Adrenal gland (tissue), 12 donors: ENCODE results near the gene ZMAT5. TPM values are rescaled to one million over a fixed set of nuclear protein-coding genes. Genes with fewer than 3 reads are reported as not detected.

Experiments
- DNase-seq, 7 donors: peaks; one replicate each; pipeline ENCODE4 v3.0.0-alpha.2; 2019 to 2020
- H3K27ac ChIP-seq, 5 donors: fragments of 200-600 bp; sonication (generic) in 4 of 5; 1 replicate in 3 of 5; 2 replicates in 2 of 5; pipeline versions ENCODE4 v1.5.1 to v1.8.0; 2016 to 2020; ENCODE audit warnings: mild to moderate bottlenecking in 1 of 5
- H3K27me3 ChIP-seq: fragments of 200-600 bp; 2 replicates; pipeline ENCODE4 v1.8.0; 2021
- H3K36me3 ChIP-seq, 2 donors: fragments of 200-600 bp; replicated peaks in 1 of 2; 1 replicate in 1 of 2; 2 replicates in 1 of 2; pipeline versions ENCODE4 v1.5.1 to v1.8.0; 2018 to 2022
- H3K4me1 ChIP-seq, 2 donors: fragments of 200-600 bp; replicated peaks in 1 of 2; 1 replicate in 1 of 2; 2 replicates in 1 of 2; pipeline versions ENCODE4 v1.5.1 to v1.8.0; 2018 to 2021
- H3K4me3 ChIP-seq, 4 donors: fragments of 200-600 bp; sonication (generic) in 3 of 4; one replicate each; pipeline ENCODE4 v1.5.1; 2016 to 2018
- H3K9me3 ChIP-seq, 3 donors: fragments of 200-600 bp; sonication (generic) in 1 of 3; replicated peaks in 1 of 3; 1 replicate in 2 of 3; 2 replicates in 1 of 3; pipeline versions ENCODE4 v1.5.1 to v1.8.0; 2016 to 2021
- CTCF ChIP-seq, 6 experiments: fragments of 450-650 bp in 4 of 6; fragments of 200-600 bp in 2 of 6; sonication (generic) in 1 of 6; IDR thresholded peaks; 1 replicate in 5 of 6; 2 replicates in 1 of 6; pipeline versions ENCODE4 v1.5.1 to v1.8.0; 2016 to 2021; ENCODE audit warnings: antibody characterized with exemption in 6 of 6, mild to moderate bottlenecking in 2 of 6, moderate library complexity in 1 of 6
- POLR2A ChIP-seq, 2 donors: fragments of 450-650 bp; IDR thresholded peaks; one replicate each; pipeline ENCODE4 v1.6.1; 2017; ENCODE audit warnings: antibody characterized with exemption in 2 of 2, mild to moderate bottlenecking in 2 of 2, moderate library complexity in 1 of 2
- WGBS, 4 donors: extraction: QIAGEN DNeasy Blood & Tissue Kit in 2 of 4; methylation state at CpG; one replicate each; pipeline versions ENCODE4 v1.1.5 to v1.1.7; 2013 to 2017; 5-methylcytosine and 5-hydroxymethylcytosine counted together
- intact Hi-C, 2 donors: fragments of 100-400 bp; cut with DNase I; formaldehyde crosslinking; loops; one replicate each; pipeline versions ENCODE4 v1.14.1 to v1.15.0; 2022 to 2023
- polyA plus RNA-seq, 3 donors: library from polyadenylated mRNA; stranded (reverse); fragments of 200-250 nt in 2 of 3; fragments of 350-450 nt in 1 of 3; fragmentation: Illumina TruSeq in 1 of 3; extraction: RNeasy Lipid Tissue Mini Kit (QIAGEN cat#74804) in 1 of 3; gene quantifications; one replicate each; pipeline ENCODE4 v1.2.3, GENCODE V29; 2013 to 2014
- total RNA-seq, 9 donors: library from RNA; depleted of rRNA in 4 of 9; stranded (reverse); fragments of >200 nt in 4 of 9; fragments of 120-200 nt in 1 of 9; fragmentation: NEBNext Ultra II Directional in 1 of 9; extraction: Animal tissue kit (Norgen Biotek cat#: 25700) in 1 of 9; gene quantifications; one replicate each; pipeline versions ENCODE4 v1.1.0 to v1.2.4, GENCODE V29; 2013 to 2023
- donor health status: healthy with polysubstance abuse.
- donor health status: Bipolar disorder and iron deficiency.
- donor health status: DM: yes; HTN: yes; CAD: no.
- donor health status: DM: no; HTN: no; CAD: no.
- donor health status: DM: no; HTN: no; CAD: no.
- donor health status: DM: yes; HTN: yes; CAD: no.

ZMAT5 gene
- total and polyA plus RNA-seq, 12 donors = 13.1 to 97.8 (median 34.8) TPM

GRCh38 chr22:29741926-29742325 lies 24.9 kb downstream of the ZMAT5 start:
- H3K4me1 ChIP-seq = no peaks in the 10 kb centered on the region
- DNase-seq = no peak
- 89 to 96% (median 93%) methylated on average over 2 of the region's 2 CpGs for WGBS, 4 donors
- H3K27ac ChIP-seq = no peak overlapping the region
- H3K9me3 ChIP-seq = no peaks in the 10 kb centered on the region
- intact Hi-C loops = no loop called here
- H3K27me3 ChIP-seq = no peaks in the 10 kb centered on the region
- no peak for TF ChIP-seq CTCF (IDR thresholded peaks at IDR 0.05)
- TF ChIP-seq POLR2A (IDR thresholded peaks at IDR 0.05) = no peak
- H3K4me3 ChIP-seq = no peak overlapping the region
- H3K36me3 ChIP-seq = peaks cover 0 to 19% of the 10 kb centered on the region in 2 donors

GRCh38 chr22:29740216-29740615 lies 26.6 kb downstream of the ZMAT5 start:
- WGBS, 4 donors = 95 to 96% (median 96%) methylated on average over 2 to 5 of the region's 5 CpGs
- no peaks in the 10 kb centered on the region for H3K27me3 ChIP-seq
- no peaks in the 10 kb centered on the region for H3K9me3 ChIP-seq
- TF ChIP-seq CTCF (IDR thresholded peaks at IDR 0.05) (no peak), POLR2A (IDR thresholded peaks at IDR 0.05) (no peak)
- intact Hi-C loops = no loop called here
- no peak overlapping the region for H3K4me3 ChIP-seq
- peaks cover 0 to 12% of the 10 kb centered on the region in 2 donors for H3K36me3 ChIP-seq
- H3K4me1 ChIP-seq = no peaks in the 10 kb centered on the region
- no peak for DNase-seq
- H3K27ac ChIP-seq = no peak overlapping the region

- Histone ChIP-seq H3K27me3 (no peaks in the 10 kb centered on the region), H3K27ac (no peak overlapping the region), H3K4me1 (no peaks in the 10 kb centered on the region), H3K4me3 (no peak overlapping the region), H3K9me3 (no peaks in the 10 kb centered on the region), H3K36me3 (peaks cover 0 to 3% of the 10 kb centered on the region in 2 donors)
- intact Hi-C loops = no loop called here
- no peak for TF ChIP-seq POLR2A (IDR thresholded peaks at IDR 0.05)
- TF ChIP-seq CTCF (IDR thresholded peaks at IDR 0.05) = no peak
- no peak for DNase-seq
- 85 to 94% (median 92%) methylated on average over 7 to 17 of the region's 17 CpGs for WGBS, 4 donors
These were observed 27.4 kb downstream of the ZMAT5 start for GRCh38 chr22:29739346-29739875.

- peaks cover 0 to 3% of the 10 kb centered on the region in 2 donors for H3K36me3 ChIP-seq
- 88 to 98% (median 90%) methylated on average over 6 to 15 of the region's 15 CpGs for WGBS, 4 donors
These were observed 28.5 kb downstream of the ZMAT5 start for GRCh38 chr22:29738118-29738815.

More at GRCh38 chr22:29738118-29738815, 28.5 kb downstream of the ZMAT5 start:
- Histone ChIP-seq H3K4me1 (peaks cover 8 to 11% of the 10 kb centered on the region in 2 donors), H3K9me3 (no peaks in the 10 kb centered on the region), H3K4me3 (no peak overlapping the region), H3K27me3 (no peaks in the 10 kb centered on the region), H3K27ac (no peak overlapping the region)
- intact Hi-C loops = no loop called here
- TF ChIP-seq POLR2A (IDR thresholded peaks at IDR 0.05) (no peak), CTCF (IDR thresholded peaks at IDR 0.05) (no peak)
- DNase-seq = no peak
